ENCODE data around the gene BICC1. TPM values are rescaled to one million over a fixed set of nuclear protein-coding genes. Genes with fewer than 3 reads are reported as not detected.

Gene BICC1
- total and polyA plus RNA-seq, 2 of the 8 experiments (the other 6 are each of a cell fraction or from before 2014, with no cell fraction given) = 0.20 to 0.73 TPM

DNA sequence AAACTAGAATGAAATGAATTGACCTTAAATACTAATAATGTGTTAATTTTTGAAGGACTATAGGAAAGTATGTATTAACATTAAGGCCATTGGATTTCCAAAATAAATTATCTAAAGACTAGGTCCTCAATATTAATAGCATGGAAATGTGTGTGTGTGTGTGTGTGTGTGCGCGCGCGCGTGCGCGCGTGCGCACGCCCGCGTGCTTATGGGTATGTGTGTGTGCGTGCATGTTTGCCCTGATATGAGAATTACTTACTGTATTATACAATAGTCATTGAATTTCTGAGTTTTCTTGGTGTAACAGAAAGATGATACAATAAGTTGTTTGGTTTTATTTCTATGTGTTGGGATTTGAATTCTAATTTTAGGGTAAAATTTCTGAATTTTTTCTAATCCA is 205.9 kb downstream of the BICC1 start:
- no peak overlapping the region for H3K9ac ChIP-seq (replicated peaks in 1 of 4; ENCODE audit: extremely low read depth in 1 of 4, low read depth in 3 of 4, low read length in 3 of 4)
- TF ChIP-seq PHF8 (conservative IDR thresholded peaks at IDR 0.05; ENCODE audit: low read depth, low read length) (no peak), BACH1 (IDR thresholded peaks at IDR 0.05; ENCODE audit: low read length) (no peak), JUN (IDR thresholded peaks at IDR 0.05; ENCODE audit: low read depth, low read length) (no peak), SP2 (IDR thresholded peaks at IDR 0.05; ENCODE audit: low read length) (no peak), YY1 (IDR thresholded peaks at IDR 0.05; ENCODE audit: low read depth, low read length) (no peak), KDM5A (IDR thresholded peaks at IDR 0.05; ENCODE audit: low read length) (no peak), GTF2F1 (IDR thresholded peaks at IDR 0.05; ENCODE audit: borderline replicate concordance, low read depth, low read length) (no peak), CBX5 (IDR thresholded peaks at IDR 0.05; ENCODE audit: low read depth, low read length) (no peak), CHD1 (IDR thresholded peaks at IDR 0.05; ENCODE audit: low read depth, low read length) (no peak), TAF7 (optimal IDR thresholded peaks at IDR 0.05; ENCODE audit: borderline replicate concordance, low read depth, low read length) (no peak), EZH2 (IDR thresholded peaks at IDR 0.05; ENCODE audit: low read depth, low read length, severe bottlenecking) (no peak)
- TF ChIP-seq, protein P1, sequence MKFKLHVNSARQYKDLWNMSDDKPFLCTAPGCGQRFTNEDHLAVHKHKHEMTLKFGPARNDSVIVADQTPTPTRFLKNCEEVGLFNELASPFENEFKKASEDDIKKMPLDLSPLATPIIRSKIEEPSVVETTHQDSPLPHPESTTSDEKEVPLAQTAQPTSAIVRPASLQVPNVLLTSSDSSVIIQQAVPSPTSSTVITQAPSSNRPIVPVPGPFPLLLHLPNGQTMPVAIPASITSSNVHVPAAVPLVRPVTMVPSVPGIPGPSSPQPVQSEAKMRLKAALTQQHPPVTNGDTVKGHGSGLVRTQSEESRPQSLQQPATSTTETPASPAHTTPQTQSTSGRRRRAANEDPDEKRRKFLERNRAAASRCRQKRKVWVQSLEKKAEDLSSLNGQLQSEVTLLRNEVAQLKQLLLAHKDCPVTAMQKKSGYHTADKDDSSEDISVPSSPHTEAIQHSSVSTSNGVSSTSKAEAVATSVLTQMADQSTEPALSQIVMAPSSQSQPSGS (IDR thresholded peaks at IDR 0.05; ENCODE audit: low read length) = no peak
- TF ChIP-seq, protein P2, sequence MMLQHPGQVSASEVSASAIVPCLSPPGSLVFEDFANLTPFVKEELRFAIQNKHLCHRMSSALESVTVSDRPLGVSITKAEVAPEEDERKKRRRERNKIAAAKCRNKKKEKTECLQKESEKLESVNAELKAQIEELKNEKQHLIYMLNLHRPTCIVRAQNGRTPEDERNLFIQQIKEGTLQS (IDR thresholded peaks at IDR 0.05; ENCODE audit: insufficient read depth, low read depth, low read length) = no peak

More for the DNA sequence above, 205.9 kb downstream of the BICC1 start:
- Histone ChIP-seq H3K14ac (ENCODE audit: insufficient read length) (no peak overlapping the region), H2AFZ (ENCODE audit: low read length) (no peak overlapping the region), H3K18ac (ENCODE audit: extremely low read depth, low read length) (no peak overlapping the region), H3K4me1 (replicated peaks in 1 of 4; ENCODE audit: control insufficient read depth in 3 of 4, insufficient read depth in 4 of 4, low read length in 3 of 4) (no peaks in the 10 kb centered on the region), H4K20me1 (replicated peaks in 1 of 2; ENCODE audit: control insufficient read depth in 1 of 2, insufficient read depth in 2 of 2, low read length in 2 of 2) (no peaks in the 10 kb centered on the region), H3K79me1 (ENCODE audit: low read depth, low read length) (no peaks in the 10 kb centered on the region), H4K5ac (ENCODE audit: insufficient read length, low read depth, low read length) (no peak overlapping the region), H3K4me3 (ENCODE audit: extremely low read depth in 1 of 4, insufficient read depth in 2 of 4, low read depth in 3 of 4, low read length in 4 of 4) (no peak overlapping the region), H3K4me2 (ENCODE audit: insufficient read depth in 1 of 2, low read depth in 2 of 2, low read length in 2 of 2) (no peak overlapping the region), H2BK12ac (ENCODE audit: low read depth, low read length) (no peak overlapping the region), H3K27ac (ENCODE audit: low read depth, low read length) (no peak overlapping the region), H2BK20ac (ENCODE audit: low read length) (no peak overlapping the region), H3K23ac (ENCODE audit: insufficient read length) (no peak overlapping the region), H3K79me2 (ENCODE audit: control insufficient read depth in 1 of 2, insufficient read depth in 2 of 2, low read length in 2 of 2) (no peaks in the 10 kb centered on the region), H3K9me3 (ENCODE audit: insufficient read depth in 2 of 2, low read depth in 1 of 2, low read length in 1 of 2) (no peaks in the 10 kb centered on the region), H2BK120ac (replicated peaks; ENCODE audit: low read depth, low read length) (no peak overlapping the region), H3K23me2 (ENCODE audit: low read depth, low read length) (no peaks in the 10 kb centered on the region), H2BK5ac (ENCODE audit: low read depth, low read length) (no peak overlapping the region), H3K56ac (replicated peaks; ENCODE audit: insufficient read length, low read depth, low read length) (no peak overlapping the region), H2BK15ac (ENCODE audit: low read length) (no peak overlapping the region), H2AK5ac (ENCODE audit: low read depth, low read length) (no peak overlapping the region), H3K4ac (replicated peaks; ENCODE audit: insufficient read length, low read depth, low read length) (no peak overlapping the region), H3K36me3 (ENCODE audit: control insufficient read depth in 2 of 4, insufficient read depth in 4 of 4, low read length in 3 of 4) (no peaks in the 10 kb centered on the region), H4K91ac (replicated peaks; ENCODE audit: insufficient read length, low read length) (no peak overlapping the region), H3K27me3 (replicated peaks in 1 of 4; ENCODE audit: control insufficient read depth in 3 of 4, extremely low read depth in 1 of 4, insufficient read depth in 3 of 4, low read length in 3 of 4) (no peaks in the 10 kb centered on the region), H4K8ac (ENCODE audit: extremely low read depth, insufficient read depth, low read length) (no peak overlapping the region)
- ChIA-PET POLR2A (ENCODE audit: partially characterized antibody) (no interaction called here), CTCF (ENCODE audit: partially characterized antibody) (interaction anchor here (0.6 kb wide), 1 partner anchor 90 kb away, joined by 3 read pairs; no protein-coding TSS in a partner anchor)
- 70% methylated on average over 13 of the region's 13 CpGs; no CpG with 5 or more reads in 1 of the 2 experiments for WGBS, 2 experiments (ENCODE audit: extremely low coverage in 1 of 2, insufficient coverage in 1 of 2, insufficient read length in 1 of 2, insufficient replicate concordance in 2 of 2, low coverage in 1 of 2, low lambda C conversion rate in 2 of 2, missing lambda C conversion rate in 1 of 2)
- FAIRE-seq (no peak), DNase-seq (ENCODE audit: low read depth in 1 of 2, low spot score in 2 of 2) (no peak)
